A375 (cell line): ENCODE measurements around the gene COQ7. TPM values are rescaled to one million over a fixed set of nuclear protein-coding genes. Genes with fewer than 3 reads are reported as not detected.

Experiments
- total RNA-seq: library from RNA; depleted of rRNA; stranded (reverse); fragments of >200 nt; shearing (Covaris generic); gene quantifications from 2 replicates; pipeline ENCODE4 v1.2.3, GENCODE V29; 2014; rRNA removed

The COQ7 gene
- 56.3 and 58.5 TPM in 2 replicates for total RNA-seq

DNA sequence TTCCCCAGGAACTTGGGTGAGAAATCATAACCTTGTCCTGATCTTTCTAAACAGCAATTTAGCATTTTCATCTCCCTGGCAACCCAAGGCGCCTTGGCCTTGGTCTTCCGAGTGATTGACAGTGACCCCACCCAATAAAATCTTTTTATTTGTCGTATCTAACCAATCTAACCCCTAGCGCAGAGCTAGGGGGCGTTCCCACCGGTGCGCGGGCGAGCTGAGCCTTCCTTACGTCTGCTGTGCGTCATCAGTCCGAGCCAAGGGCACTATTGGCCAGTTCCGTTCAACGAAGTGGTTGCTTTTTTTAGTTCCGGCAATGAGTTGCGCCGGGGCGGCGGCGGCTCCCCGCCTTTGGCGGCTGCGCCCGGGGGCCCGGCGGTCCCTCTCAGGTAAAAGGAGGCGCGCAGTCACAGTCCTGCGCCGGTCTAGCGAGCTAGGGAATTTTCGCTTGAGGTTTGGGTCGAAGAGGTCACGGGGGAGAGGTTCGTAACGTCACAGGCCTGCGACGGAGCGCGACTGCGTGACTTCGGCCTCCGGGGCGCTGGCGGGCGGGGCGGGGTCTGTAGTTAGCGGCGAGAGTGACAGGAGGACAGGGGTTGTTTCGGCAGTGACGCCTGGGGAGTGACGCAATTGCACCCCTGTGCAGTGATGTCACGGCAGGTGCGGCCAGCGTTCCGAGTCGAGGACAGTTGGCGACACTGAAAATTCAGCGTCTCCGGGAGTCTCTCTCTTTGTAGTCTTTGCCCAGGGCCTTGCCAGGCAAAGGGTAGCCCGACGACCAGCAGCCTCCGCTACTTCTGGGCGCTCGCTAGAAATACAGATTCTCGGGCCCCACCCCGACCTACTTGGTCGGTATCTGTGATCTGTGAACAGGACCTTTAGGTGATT lies at the start of gene COQ7:
Gene COQ7 (plus strand): TSS at position 266 of the 888 bp plus-strand sequence. CDS start 51 bp downstream, at position 317.

DNA sequence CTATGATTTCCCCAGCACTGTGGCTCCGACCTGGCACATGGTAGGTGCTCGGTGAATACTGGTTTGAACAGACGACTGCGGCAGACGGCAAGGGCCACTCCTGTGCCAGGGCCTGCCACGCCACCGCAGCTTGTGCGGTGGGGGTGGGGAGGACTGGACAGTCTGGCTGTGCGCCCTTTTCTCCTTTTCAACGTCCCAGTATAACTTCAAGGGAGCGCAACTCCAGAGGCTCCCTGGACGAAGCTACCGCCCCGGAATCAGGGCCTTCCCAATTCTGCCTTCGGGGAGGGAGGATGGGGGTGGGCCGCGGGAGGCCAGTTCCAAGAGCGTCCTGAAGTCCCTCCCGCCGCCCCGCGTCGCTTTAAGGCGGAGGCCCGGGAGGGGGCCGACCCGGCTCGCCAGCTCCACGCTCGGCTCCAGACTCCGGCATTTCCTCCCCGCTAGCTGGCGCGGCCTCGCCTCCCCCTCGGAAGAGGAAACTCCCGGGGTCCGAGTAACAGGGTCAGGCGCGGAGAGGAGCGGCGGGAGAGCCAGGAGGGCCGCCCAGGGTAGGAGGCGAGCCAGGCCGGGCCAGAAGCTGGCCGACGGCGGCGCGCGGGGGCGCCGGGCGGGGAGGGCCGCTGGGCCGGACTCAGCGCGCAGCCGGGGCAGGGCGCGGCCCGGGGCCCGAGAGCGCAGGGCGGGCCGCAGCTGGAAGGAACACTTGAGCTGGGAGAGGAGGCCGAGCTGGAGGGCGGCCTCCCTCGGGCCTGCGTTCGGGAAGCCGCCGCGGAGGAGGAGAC lies 46.4 kb downstream of the COQ7 start, which contains the start of gene ITPRIPL2:
Gene ITPRIPL2 (plus strand): TSS at position 388 of the 782 bp plus-strand sequence. CDS start 498 bp downstream, outside the sequence.

Other genes with a start within 250 kb of the COQ7 start
- gene SMG1, start 141.2 kb upstream of the COQ7 start, total RNA-seq: 31.7 and 36.6 TPM in 2 replicates
- gene TMC7, start 83.7 kb upstream of the COQ7 start, total RNA-seq: 3.9 and 4.2 TPM in 2 replicates
- gene ITPRIPL2, start 46.4 kb downstream of the COQ7 start, total RNA-seq: 32.8 and 37.8 TPM in 2 replicates
- 0.82 and 2.8 TPM in 2 replicates for gene SYT17, start 100.6 kb downstream of the COQ7 start, total RNA-seq
- not detected in 2 replicates for gene CLEC19A, start 218.1 kb downstream of the COQ7 start, total RNA-seq